Measurements from ENCODE around the gene OPALIN. TPM values are rescaled to one million over a fixed set of nuclear protein-coding genes. Genes with fewer than 3 reads are reported as not detected.

The OPALIN gene
- total and polyA plus RNA-seq, 2 donors (not counting 3 experiments of a cell fraction or from before 2014, with no cell fraction given): not detected

- CTCF ChIA-PET: interaction anchor here (1.3 to 3.0 kb wide), 3 partner anchors 11 to 35 kb away, joined by 6 to 17 read pairs (median 11); partner anchors contain the start of gene OPALIN
- BruUV-seq (replicated peaks): no TSS peak
- H3K27ac ChIP-seq (ENCODE audit: insufficient read depth, low read depth, low read length): no peak overlapping the region
These were observed 10.2 kb upstream of the OPALIN start for GRCh38 chr10:96368971-96369370.

More at GRCh38 chr10:96368971-96369370, 10.2 kb upstream of the OPALIN start:
- Histone ChIP-seq H3K79me2 (ENCODE audit: control insufficient read depth, insufficient read depth, low read length) (no peaks in the 10 kb centered on the region), H3K27me3 (ENCODE audit: control insufficient read depth in 2 of 2, insufficient read depth in 2 of 2, low read length in 2 of 2) (no peaks in the 10 kb centered on the region), H4K20me1 (replicated peaks; ENCODE audit: control insufficient read depth, extremely low read depth, insufficient read depth, low read length) (no peaks in the 10 kb centered on the region), H3K4me1 (ENCODE audit: control insufficient read depth, extremely low read depth, insufficient read depth, low read length) (peaks cover 10% of the 10 kb centered on the region), H3K9me1 (replicated peaks; ENCODE audit: control insufficient read depth, extremely low read depth, insufficient read depth, low read length) (no peaks in the 10 kb centered on the region), H3K36me3 (ENCODE audit: control insufficient read depth in 2 of 2, extremely low read depth in 1 of 2, insufficient read depth in 2 of 2, low read length in 2 of 2) (no peaks in the 10 kb centered on the region), H3K4me2 (ENCODE audit: insufficient read depth, low read length) (no peak overlapping the region), H3K4me3 (replicated peaks in 1 of 3; ENCODE audit: insufficient read depth in 1 of 3, low read depth in 1 of 3, low read length in 3 of 3) (no peak overlapping the region), H2AFZ (ENCODE audit: low read depth, low read length) (no peak overlapping the region), H3K9me3 (replicated peaks; ENCODE audit: control insufficient read depth, insufficient read depth, low read length) (no peaks in the 10 kb centered on the region), H3K9ac (replicated peaks; ENCODE audit: extremely low read depth, insufficient read depth, low read length) (no peak overlapping the region)
- intact Hi-C loops (cut with micrococcal nuclease): no loop called here
- TF ChIP-seq POLR2A (IDR thresholded peaks at IDR 0.05; ENCODE audit: low read depth, low read length) (no peak), EZH2 (IDR thresholded peaks at IDR 0.05; ENCODE audit: borderline replicate concordance, low read depth, low read length, severe bottlenecking) (no peak), JUN (IDR thresholded peaks at IDR 0.05; ENCODE audit: borderline replicate concordance, insufficient read depth, insufficient read length, low read depth) (no peak), MAX (IDR thresholded peaks at IDR 0.05; ENCODE audit: insufficient read depth, insufficient read length) (no peak), FOS (IDR thresholded peaks at IDR 0.05; ENCODE audit: borderline replicate concordance, insufficient read depth, low read length) (no peak), POLR2AphosphoS5 (IDR thresholded peaks at IDR 0.05; ENCODE audit: insufficient read depth, low read depth, low read length) (no peak), CTCF (IDR thresholded peaks at IDR 0.05; ENCODE audit: extremely low read depth in 1 of 2, insufficient read depth in 1 of 2, low read depth in 1 of 2, low read length in 2 of 2) (no peak), GATA2 (IDR thresholded peaks at IDR 0.05; ENCODE audit: insufficient read depth, insufficient read length, low read depth, low read length) (no peak), MYC (IDR thresholded peaks at IDR 0.05; ENCODE audit: low read depth, low read length) (no peak)
- DNase-seq (ENCODE audit: low read depth, low spot score) (no peak), FAIRE-seq (no peak)
- POLR2A ChIA-PET: no interaction called here
- dilution Hi-C loops (cut with MboI; ENCODE audit: extremely low pct_ligation_motif_present, low sequenced_read_pairs): no loop called here

All from endothelial cell of umbilical vein (primary cell).